IMR-90 (cell line): Measurements from ENCODE around the gene SDK1. TPM values are rescaled to one million over a fixed set of nuclear protein-coding genes. Genes with fewer than 3 reads are reported as not detected.

ENCODE experiments used
- ATAC-seq: fragments of 200-7000 bp; cut with Tn5 transposase; 2 replicates; pipeline ENCODE4 v1.9.1; 2020; ENCODE audit warnings: low read depth, mild to moderate bottlenecking, moderate library complexity
- BruUV-seq: library from RNA; stranded (reverse); fragments of 400-500 nt; replicated peaks from 2 replicates; lab custom pipeline; 2021; lab: Mats Ljungman, UMichigan
- CTCF ChIA-PET: fragments of 300-600 bp; formaldehyde crosslinking; extraction: SDS; loops from one replicate; lab custom pipeline; 2021; ENCODE audit warnings: antibody characterized with exemption; lab: Yijun Ruan, JAX
- POLR2A ChIA-PET: fragments of 300-600 bp; sonication (Branson Sonifier 250); formaldehyde crosslinking; loops from one replicate; lab custom pipeline; 2022; ENCODE audit warnings: antibody characterized with exemption; ENCODE audit not compliant: unreplicated experiment; lab: Charles Lee
- DNase-seq: peaks from one replicate; pipeline ENCODE4 v3.0.0; 2013
- H2AFZ ChIP-seq: replicated peaks from 2 replicates; pipeline ENCODE3; 2013; ENCODE audit warnings: low read length, mild to moderate bottlenecking; ENCODE audit not compliant: poor library complexity
- H2AK5ac ChIP-seq: 2 replicates; pipeline ENCODE4 v1.6.1; 2013; ENCODE audit warnings: low read depth, low read length, inconsistent platforms
- H2AK9ac ChIP-seq: replicated peaks from 2 replicates; pipeline ENCODE3; 2013; ENCODE audit warnings: mild to moderate bottlenecking, low read depth, low read length, moderate library complexity; ENCODE audit not compliant: poor library complexity
- H2BK120ac ChIP-seq: 2 replicates; pipeline ENCODE4 v1.6.1; 2013; ENCODE audit warnings: low read depth, low read length, inconsistent platforms
- H2BK15ac ChIP-seq: 3 replicates; pipeline ENCODE4 v1.6.1; 2013; ENCODE audit warnings: low read depth, low read length, inconsistent platforms
- H2BK20ac ChIP-seq: 2 replicates; pipeline ENCODE4 v1.6.1; 2013; ENCODE audit warnings: low read depth, mild to moderate bottlenecking, inconsistent platforms, low read length, moderate library complexity
- H2BK5ac ChIP-seq: 2 replicates; pipeline ENCODE4 v1.6.1; 2013; ENCODE audit warnings: mild to moderate bottlenecking, low read depth, low read length, inconsistent platforms; ENCODE audit not compliant: poor library complexity, severe bottlenecking
- H3K14ac ChIP-seq: replicated peaks from 2 replicates; pipeline ENCODE4 v1.6.1; 2013; ENCODE audit warnings: low read depth, low read length, inconsistent platforms
- H3K18ac ChIP-seq: 2 replicates; pipeline ENCODE4 v1.6.1; 2013; ENCODE audit warnings: low read depth, low read length, control low read depth
- H3K23ac ChIP-seq: 2 replicates; pipeline ENCODE4 v1.6.1; 2013; ENCODE audit warnings: low read depth, low read length, inconsistent platforms
- H3K27ac ChIP-seq: 2 replicates; pipeline ENCODE4 v1.5.1; 2013; ENCODE audit warnings: mild to moderate bottlenecking, control low read depth, low read length; ENCODE audit not compliant: insufficient read depth
- H3K27me3 ChIP-seq: 2 replicates; pipeline ENCODE4 v1.6.1; 2013; ENCODE audit warnings: low read length; ENCODE audit not compliant: control insufficient read depth, insufficient read depth
- H3K36me3 ChIP-seq: 2 replicates; pipeline ENCODE4 v1.6.1; 2013; ENCODE audit warnings: low read length, mixed read lengths; ENCODE audit not compliant: control insufficient read depth, insufficient read depth
- H3K4ac ChIP-seq: 2 replicates; pipeline ENCODE4 v1.6.1; 2013; ENCODE audit warnings: low read depth, low read length, inconsistent platforms
- H3K4me1 ChIP-seq: 2 replicates; pipeline ENCODE4 v1.6.1; 2013; ENCODE audit warnings: low read length, mixed read lengths; ENCODE audit not compliant: control insufficient read depth, insufficient read depth
- H3K4me2 ChIP-seq: 2 replicates; pipeline ENCODE4 v1.6.1; 2013; ENCODE audit warnings: low read depth, mild to moderate bottlenecking, control low read depth, low read length, moderate library complexity
- H3K4me3 ChIP-seq: 2 replicates; pipeline ENCODE4 v1.5.1; 2013; ENCODE audit warnings: low read depth, mild to moderate bottlenecking, control low read depth, low read length, moderate library complexity; ENCODE audit not compliant: insufficient read depth
- H3K56ac ChIP-seq: 2 replicates; pipeline ENCODE4 v1.6.1; 2013; ENCODE audit warnings: low read length, inconsistent platforms; ENCODE audit not compliant: insufficient read depth; ENCODE audit errors: extremely low read depth
- H3K79me1 ChIP-seq, 2 experiments: 2 replicates each; pipeline ENCODE4 v1.6.1; 2013; ENCODE audit warnings: low read length in 2 of 2, inconsistent platforms in 1 of 2, low read depth in 1 of 2
- H3K9ac ChIP-seq: 2 replicates; pipeline ENCODE4 v1.6.1; 2013; ENCODE audit warnings: low read depth, low read length, control low read depth
- H3K9me1 ChIP-seq: 2 replicates; pipeline ENCODE4 v1.6.1; 2013; ENCODE audit warnings: low read length, inconsistent platforms; ENCODE audit not compliant: insufficient read depth
- H3K9me3 ChIP-seq: 2 replicates; pipeline ENCODE4 v1.6.1; 2013; ENCODE audit warnings: low read length; ENCODE audit not compliant: control insufficient read depth, insufficient read depth
- H4K20me1 ChIP-seq: 2 replicates; pipeline ENCODE4 v1.6.1; 2013; ENCODE audit warnings: low read length, inconsistent platforms; ENCODE audit not compliant: insufficient read depth
- H4K5ac ChIP-seq: 2 replicates; pipeline ENCODE4 v1.6.1; 2013; ENCODE audit warnings: mild to moderate bottlenecking, low read depth, low read length, control low read depth
- H4K8ac ChIP-seq, 2 experiments: 2 replicates each; pipeline ENCODE4 v1.6.1; 2013; ENCODE audit warnings: low read depth in 2 of 2, low read length in 2 of 2, control low read depth in 1 of 2, inconsistent platforms in 1 of 2
- H4K91ac ChIP-seq: 2 replicates; pipeline ENCODE4 v1.6.1; 2013; ENCODE audit warnings: low read depth, low read length, inconsistent platforms; ENCODE audit not compliant: insufficient read depth
- BHLHE40 ChIP-seq: fragments of 150-350 bp; IDR thresholded peaks from 2 replicates; pipeline ENCODE4 v1.6.1; 2016; ENCODE audit warnings: mild to moderate bottlenecking, low read depth, low read length
- CEBPB ChIP-seq: IDR thresholded peaks from 2 replicates; pipeline ENCODE4 v1.6.1; 2012; ENCODE audit warnings: low read depth, low read length, improper control_type of control experiment
- CHD1 ChIP-seq: IDR thresholded peaks from 2 replicates; pipeline ENCODE4 v1.6.1; 2012; ENCODE audit warnings: low read depth, low read length, improper control_type of control experiment
- CTCF ChIP-seq: conservative IDR thresholded peaks from 2 replicates; pipeline ENCODE4 v1.5.1; 2012; ENCODE audit warnings: mild to moderate bottlenecking, low read depth, low read length, improper control_type of control experiment
- FOS ChIP-seq: fragments of 150-350 bp; IDR thresholded peaks from 2 replicates; pipeline ENCODE4 v1.6.1; 2016; ENCODE audit warnings: low read depth, low read length
- MAFK ChIP-seq: IDR thresholded peaks from 2 replicates; pipeline ENCODE4 v1.6.1; 2012; ENCODE audit warnings: low read depth, low read length, improper control_type of control experiment
- MAZ ChIP-seq: IDR thresholded peaks from 2 replicates; pipeline ENCODE4 v1.6.1; 2012; ENCODE audit warnings: low read depth, mild to moderate bottlenecking, low read length, improper control_type of control experiment, moderate library complexity, borderline replicate concordance
- MXI1 ChIP-seq: IDR thresholded peaks from 2 replicates; pipeline ENCODE4 v1.6.1; 2012; ENCODE audit warnings: low read depth, mild to moderate bottlenecking, low read length, moderate library complexity, borderline replicate concordance
- NFE2L2 ChIP-seq: fragments of 150-350 bp; IDR thresholded peaks from 2 replicates; pipeline ENCODE4 v1.6.1; 2016; ENCODE audit warnings: low read depth, mild to moderate bottlenecking, low read length
- POLR2A ChIP-seq: IDR thresholded peaks from 2 replicates; pipeline ENCODE4 v1.6.1; 2012; ENCODE audit warnings: mild to moderate bottlenecking, low read depth, low read length
- RAD21 ChIP-seq: IDR thresholded peaks from 2 replicates; pipeline ENCODE4 v1.6.1; 2012; ENCODE audit warnings: low read length, improper control_type of control experiment
- RCOR1 ChIP-seq: IDR thresholded peaks from 2 replicates; pipeline ENCODE4 v1.6.1; 2012; ENCODE audit warnings: mild to moderate bottlenecking, low read length, improper control_type of control experiment; ENCODE audit not compliant: insufficient replicate concordance
- RFX5 ChIP-seq: IDR thresholded peaks from 2 replicates; pipeline ENCODE4 v1.8.0; 2012; ENCODE audit warnings: low read depth, mild to moderate bottlenecking, low read length, moderate library complexity
- SMC3 ChIP-seq: fragments of 150-350 bp; IDR thresholded peaks from 2 replicates; pipeline ENCODE4 v1.6.1; 2016; ENCODE audit warnings: low read depth, mild to moderate bottlenecking, antibody characterized with exemption, low read length, moderate library complexity
- WGBS, 2 experiments: methylation state at CpG; one replicate each; pipeline versions ENCODE4 v1.1.5 to v1.1.7; 2013; ENCODE audit warnings: missing lambda C conversion rate in 2 of 2; ENCODE audit not compliant: insufficient read length in 1 of 2; ENCODE audit errors: extremely low coverage in 2 of 2; 5-methylcytosine and 5-hydroxymethylcytosine counted together
- dilution Hi-C: fragments of 300-500 bp; cut with HindIII; formaldehyde crosslinking; loops from one replicate; pipeline ENCODE4 v1.14.3; 2018; ENCODE audit warnings: low sequenced_read_pairs; ENCODE audit not compliant: unreplicated experiment
- in situ Hi-C: fragments of 300-500 bp; cut with MboI; formaldehyde crosslinking; loops from 3 replicates; pipeline ENCODE4 v1.14.3; 2019; ENCODE audit warnings: low sequenced_read_pairs, inconsistent platforms, mixed read lengths
- intact Hi-C: fragments of 100-400 bp; cut with micrococcal nuclease; formaldehyde crosslinking; loops from 2 replicates; pipeline ENCODE4 v1.10.0; 2022
- polyA plus RNA-seq, 3 experiments: library from polyadenylated mRNA; depleted of rRNA; stranded (reverse); fragments of >200 nt; gene quantifications; 2 replicates each; pipeline ENCODE4 v1.2.3, GENCODE V29; 2012; ENCODE audit warnings: low replicate concordance in 1 of 3
- total RNA-seq: library from RNA; depleted of rRNA; stranded (reverse); fragments of >200 nt; gene quantifications from 2 replicates; pipeline ENCODE4 v1.2.3, GENCODE V29; 2012
- TF ChIP-seq, protein P1 (sequence below): fragments of 150-350 bp; IDR thresholded peaks from 2 replicates; pipeline ENCODE4 v1.6.1; 2016; ENCODE audit warnings: low read depth, mild to moderate bottlenecking, low read length, moderate library complexity, borderline replicate concordance
- TF ChIP-seq, protein P2 (sequence below): fragments of 150-350 bp; IDR thresholded peaks from 2 replicates; pipeline ENCODE4 v1.6.1; 2017; ENCODE audit warnings: mild to moderate bottlenecking, antibody characterized with exemption, low read length, low read depth

SDK1 gene
- total and polyA plus RNA-seq, 2 of the 4 experiments (the other 2 are of a cell fraction), result 1.5 to 1.6 TPM

DNA sequence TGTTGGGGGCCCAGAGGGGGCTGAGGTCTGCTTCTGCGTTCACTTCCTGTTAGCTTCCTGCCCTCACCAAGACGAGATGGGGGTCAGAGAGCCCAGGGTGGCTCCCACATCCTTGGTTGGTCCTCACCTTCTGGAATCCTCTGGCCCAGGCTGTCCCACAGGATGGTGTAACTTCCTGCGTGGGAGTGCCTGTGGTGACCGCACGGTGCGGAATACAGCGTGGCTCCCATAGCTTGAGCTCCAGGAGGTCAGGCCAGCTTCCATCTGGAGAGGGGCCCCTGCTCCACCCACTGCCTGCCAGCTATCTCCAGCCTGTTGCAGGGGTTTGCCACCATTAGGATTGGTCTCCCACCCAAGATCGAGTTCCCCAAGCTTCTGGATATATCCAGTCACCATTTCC is 699.9 kb downstream of the SDK1 start:
- WGBS, 2 experiments, result no CpG with 5 or more reads among the region's 8 CpGs
- Histone ChIP-seq H3K9me1 (no peaks in the 10 kb centered on the region), H3K23ac (no peak overlapping the region), H3K79me1 (no peaks in the 10 kb centered on the region), H4K20me1 (no peaks in the 10 kb centered on the region), H2AK9ac (no peak overlapping the region), H4K8ac (no peak overlapping the region), H3K27me3 (no peaks in the 10 kb centered on the region; the same call in 1 of the 2 replicates), H4K91ac (no peak overlapping the region), H3K9me3 (peaks cover 4% of the 10 kb centered on the region; the same call in 1 of the 2 replicates), H3K36me3 (no peaks in the 10 kb centered on the region), H2AK5ac (no peak overlapping the region), H2BK15ac (no peak overlapping the region), H3K18ac (no peak overlapping the region; the same call in 1 of the 2 replicates), H2BK20ac (no peak overlapping the region), H3K56ac (no peak overlapping the region), H2BK5ac (no peak overlapping the region), H3K14ac (no peak overlapping the region), H3K4me3 (no peak overlapping the region), H3K9ac (no peak overlapping the region), H4K5ac (no peak overlapping the region), H2AFZ (no peak overlapping the region), H3K27ac (no peak overlapping the region), H3K4me1 (peaks cover 11% of the 10 kb centered on the region; the same call in 1 of the 2 replicates), H2BK120ac (no peak overlapping the region), H3K4ac (no peak overlapping the region), H3K4me2 (no peak overlapping the region)
- intact Hi-C loops, result no loop called here
- ChIA-PET POLR2A (no interaction called here), CTCF (no interaction called here)
- in situ Hi-C loops, result no loop called here
- no peak for ATAC-seq
- no TSS peak for BruUV-seq
- dilution Hi-C loops, result no loop called here
- no peak for DNase-seq
- TF ChIP-seq POLR2A (no peak), CEBPB (no peak), BHLHE40 (no peak), MXI1 (no peak), NFE2L2 (no peak), RCOR1 (no peak), CHD1 (no peak), MAZ (no peak), RAD21 (no peak), FOS (no peak), SMC3 (no peak), RFX5 (no peak), CTCF (no peak), MAFK (no peak)
- TF ChIP-seq, protein P1, sequence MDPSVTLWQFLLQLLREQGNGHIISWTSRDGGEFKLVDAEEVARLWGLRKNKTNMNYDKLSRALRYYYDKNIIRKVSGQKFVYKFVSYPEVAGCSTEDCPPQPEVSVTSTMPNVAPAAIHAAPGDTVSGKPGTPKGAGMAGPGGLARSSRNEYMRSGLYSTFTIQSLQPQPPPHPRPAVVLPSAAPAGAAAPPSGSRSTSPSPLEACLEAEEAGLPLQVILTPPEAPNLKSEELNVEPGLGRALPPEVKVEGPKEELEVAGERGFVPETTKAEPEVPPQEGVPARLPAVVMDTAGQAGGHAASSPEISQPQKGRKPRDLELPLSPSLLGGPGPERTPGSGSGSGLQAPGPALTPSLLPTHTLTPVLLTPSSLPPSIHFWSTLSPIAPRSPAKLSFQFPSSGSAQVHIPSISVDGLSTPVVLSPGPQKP, result no peak
- TF ChIP-seq, protein P2, sequence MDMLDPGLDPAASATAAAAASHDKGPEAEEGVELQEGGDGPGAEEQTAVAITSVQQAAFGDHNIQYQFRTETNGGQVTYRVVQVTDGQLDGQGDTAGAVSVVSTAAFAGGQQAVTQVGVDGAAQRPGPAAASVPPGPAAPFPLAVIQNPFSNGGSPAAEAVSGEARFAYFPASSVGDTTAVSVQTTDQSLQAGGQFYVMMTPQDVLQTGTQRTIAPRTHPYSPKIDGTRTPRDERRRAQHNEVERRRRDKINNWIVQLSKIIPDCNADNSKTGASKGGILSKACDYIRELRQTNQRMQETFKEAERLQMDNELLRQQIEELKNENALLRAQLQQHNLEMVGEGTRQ, result no peak
